Esophagus muscularis mucosa (tissue), 4 donors: ENCODE data around the gene ETFBKMT. TPM values are rescaled to one million over a fixed set of nuclear protein-coding genes. Genes with fewer than 3 reads are reported as not detected.

ENCODE experiments used
- DNase-seq: peaks from one replicate; pipeline ENCODE4 v3.0.0-alpha.2; 2017; ENCODE audit errors: extremely low spot score
- H3K27ac ChIP-seq, 4 donors: fragments of 200-600 bp; sonication (generic); replicated peaks in 1 of 4; 1 replicate in 3 of 4; 2 replicates in 1 of 4; pipeline ENCODE4 v1.5.1; 2016 to 2019; ENCODE audit warnings: mild to moderate bottlenecking in 1 of 4
- H3K27me3 ChIP-seq, 4 donors: fragments of 200-600 bp; sonication (generic); one replicate each; pipeline versions ENCODE4 v1.5.1 to v1.6.0; 2016 to 2019
- H3K36me3 ChIP-seq, 4 donors: fragments of 200-600 bp; sonication (generic); one replicate each; pipeline ENCODE4 v1.5.1; 2016 to 2019
- H3K4me1 ChIP-seq, 4 donors: fragments of 200-600 bp; sonication (generic); one replicate each; pipeline ENCODE4 v1.5.1; 2016 to 2019
- H3K4me3 ChIP-seq, 4 donors: fragments of 200-600 bp; sonication (generic); 1 replicate in 2 of 4; 2 replicates in 2 of 4; pipeline ENCODE4 v1.5.1; 2016 to 2019; ENCODE audit warnings: mild to moderate bottlenecking in 4 of 4, moderate library complexity in 1 of 4
- H3K9me3 ChIP-seq, 4 donors: fragments of 200-600 bp; sonication (generic); 1 replicate in 3 of 4; 2 replicates in 1 of 4; pipeline ENCODE4 v1.5.1; 2016 to 2019
- CTCF ChIP-seq, 3 experiments: fragments of 200-600 bp in 2 of 3; fragments of 450-650 bp in 1 of 3; sonication (generic) in 2 of 3; IDR thresholded peaks; one replicate each; pipeline ENCODE4 v1.5.1; 2017 to 2019; ENCODE audit warnings: antibody characterized with exemption in 3 of 3, mild to moderate bottlenecking in 2 of 3, moderate library complexity in 1 of 3
- EP300 ChIP-seq: sonication (generic); formaldehyde crosslinking; IDR thresholded peaks from one replicate; pipeline ENCODE4 v1.6.1; 2017; ENCODE audit warnings: antibody characterized with exemption
- POLR2A ChIP-seq: fragments of 450-650 bp; IDR thresholded peaks from one replicate; pipeline ENCODE4 v1.6.1; 2017; ENCODE audit warnings: antibody characterized with exemption, moderate library complexity, mild to moderate bottlenecking, low read depth
- POLR2AphosphoS5 ChIP-seq, 2 donors: sonication (generic); formaldehyde crosslinking; IDR thresholded peaks; one replicate each; pipeline ENCODE4 v1.6.1; 2017; ENCODE audit warnings: antibody characterized with exemption in 2 of 2
- WGBS: methylation state at CpG from one replicate; pipeline ENCODE4 v1.1.5; 2018; 5-methylcytosine and 5-hydroxymethylcytosine counted together
- intact Hi-C: fragments of 100-400 bp; cut with DNase I; formaldehyde crosslinking; loops from one replicate; pipeline ENCODE4 v1.15.1; 2023
- total RNA-seq, 4 donors: library from RNA; depleted of rRNA; stranded (reverse); fragments of >200 nt; gene quantifications; one replicate each; pipeline versions ENCODE4 v1.1.0 to v1.2.1, GENCODE V29; 2016

ETFBKMT gene
- total RNA-seq, 4 donors from 2014 or later = 0.83 to 5.1 (median 2.9) TPM

GRCh38 chr12:31641509-31642090 is 17.9 kb upstream of the ETFBKMT start:
- DNase-seq = no peak
- intact Hi-C loops = no loop called here
- no peak overlapping the region for H3K27ac ChIP-seq
- no peaks in the 10 kb centered on the region for H3K27me3 ChIP-seq
- no peak for TF ChIP-seq POLR2A
- H3K36me3 ChIP-seq = no peaks in the 10 kb centered on the region
- no peak overlapping the region for H3K4me3 ChIP-seq
- 73% methylated on average over 11 of the region's 11 CpGs for WGBS
- H3K4me1 ChIP-seq = no peaks in the 10 kb centered on the region
- H3K9me3 ChIP-seq = no peaks in the 10 kb centered on the region

GRCh38 chr12:31644536-31644935 is 15.0 kb upstream of the ETFBKMT start:
- H3K4me1 ChIP-seq = no peaks in the 10 kb centered on the region
- H3K4me3 ChIP-seq = no peak overlapping the region
- H3K9me3 ChIP-seq = no peaks in the 10 kb centered on the region
- no peaks in the 10 kb centered on the region for H3K27me3 ChIP-seq
- intact Hi-C loops = no loop called here
- H3K27ac ChIP-seq = no peak overlapping the region
- H3K36me3 ChIP-seq = no peaks in the 10 kb centered on the region
- WGBS = 81% methylated on average over 8 of the region's 8 CpGs
- no peak for DNase-seq
- no peak for TF ChIP-seq POLR2AphosphoS5 (IDR thresholded peaks at IDR 0.05)
- TF ChIP-seq CTCF (IDR thresholded peaks at IDR 0.05) = no peak
- TF ChIP-seq POLR2A = no peak
- no peak for TF ChIP-seq EP300

- no peak overlapping the region for H3K27ac ChIP-seq
- WGBS = 50% methylated on average over 5 of the region's 5 CpGs
- TF ChIP-seq POLR2AphosphoS5 (IDR thresholded peaks at IDR 0.05) (no peak), POLR2A (no peak), CTCF (IDR thresholded peaks at IDR 0.05) (no peak), EP300 (no peak)
- no peaks in the 10 kb centered on the region for H3K27me3 ChIP-seq
- no peaks in the 10 kb centered on the region for H3K4me1 ChIP-seq
- no peaks in the 10 kb centered on the region for H3K36me3 ChIP-seq
- H3K9me3 ChIP-seq = no peaks in the 10 kb centered on the region
- no peak overlapping the region for H3K4me3 ChIP-seq
- DNase-seq = no peak
- intact Hi-C loops = no loop called here
These were observed 13.6 kb upstream of the ETFBKMT start for GRCh38 chr12:31645924-31646323.

GRCh38 chr12:31647086-31647491 is 12.4 kb upstream of the ETFBKMT start:
- intact Hi-C loops = no loop called here
- TF ChIP-seq POLR2A = no peak
- no peak for TF ChIP-seq CTCF (IDR thresholded peaks at IDR 0.05)
- no peak for TF ChIP-seq POLR2AphosphoS5 (IDR thresholded peaks at IDR 0.05)
- TF ChIP-seq EP300 = no peak
- Histone ChIP-seq H3K27ac (no peak overlapping the region), H3K9me3 (no peaks in the 10 kb centered on the region), H3K27me3 (no peaks in the 10 kb centered on the region), H3K36me3 (no peaks in the 10 kb centered on the region), H3K4me1 (no peaks in the 10 kb centered on the region), H3K4me3 (no peak overlapping the region)
- 75% methylated on average over 7 of the region's 7 CpGs for WGBS
- DNase-seq = no peak

- TF ChIP-seq CTCF (IDR thresholded peaks at IDR 0.05) (no peak), POLR2A (no peak), POLR2AphosphoS5 (IDR thresholded peaks at IDR 0.05) (no peak), EP300 (peak; percentile 13)
- Histone ChIP-seq H3K9me3 (no peaks in the 10 kb centered on the region), H3K4me3 (no peak overlapping the region), H3K27me3 (no peaks in the 10 kb centered on the region), H3K4me1 (peaks cover 0 to 13% (median 11%) of the 10 kb centered on the region in 4 donors), H3K36me3 (no peaks in the 10 kb centered on the region), H3K27ac (no peak overlapping the region)
- no peak for DNase-seq
- 64% methylated on average over 6 of the region's 6 CpGs for WGBS
- intact Hi-C loops = no loop called here
These were observed 8.6 kb upstream of the ETFBKMT start for GRCh38 chr12:31650918-31651317.
